Activated CD8-positive, alpha-beta memory T cell treated with anti-CD3 and anti-CD28 coated beads for 4 hours (primary cell): ENCODE results near the gene MED8.

ENCODE experiments used
- DNase-seq, 2 donors: peaks; one replicate each; pipeline ENCODE4 v3.0.0-alpha.2; 2020; ENCODE audit warnings: low read depth in 2 of 2

The MED8 gene

GRCh38 chr1:43389326-43390313, at the start of gene MED8, which contains the start of gene SZT2:
MED8 (minus strand) TSS chr1:43389800; CDS start chr1:43389764, 36 bp downstream.
SZT2 (plus strand) TSS chr1:43389899; CDS start chr1:43389969, 70 bp downstream.
- DNase-seq, result peak; percentile 87 to 88

- no peak for DNase-seq
These were observed 49.5 kb upstream of the MED8 start for GRCh38 chr1:43438953-43439581.

GRCh38 chr1:43438576-43438952, 49.0 kb upstream of the MED8 start:
- DNase-seq, result no peak

- no peak for DNase-seq
These were observed 48.4 kb upstream of the MED8 start for GRCh38 chr1:43438006-43438405.

GRCh38 chr1:43437031-43437973, 47.7 kb upstream of the MED8 start:
- DNase-seq, result no peak

- DNase-seq, result no peak
These were observed 46.8 kb upstream of the MED8 start for GRCh38 chr1:43436371-43436770.

- no peak for DNase-seq
These were observed 45.8 kb upstream of the MED8 start for GRCh38 chr1:43435146-43436145.

GRCh38 chr1:43434256-43434655, 44.7 kb upstream of the MED8 start:
- DNase-seq, result no peak

- DNase-seq, result no peak
These were observed 43.3 kb upstream of the MED8 start for GRCh38 chr1:43432907-43433306.

GRCh38 chr1:43432171-43432860, 42.7 kb upstream of the MED8 start:
- DNase-seq, result no peak

GRCh38 chr1:43431676-43432075, 42.1 kb upstream of the MED8 start:
- no peak for DNase-seq

- no peak for DNase-seq
These were observed 41.2 kb upstream of the MED8 start for GRCh38 chr1:43430831-43431230.

GRCh38 chr1:43427941-43428340, 38.3 kb upstream of the MED8 start:
- DNase-seq, result no peak

GRCh38 chr1:43427524-43427923, 37.9 kb upstream of the MED8 start:
- no peak for DNase-seq

GRCh38 chr1:43426221-43426620, 36.6 kb upstream of the MED8 start:
- no peak for DNase-seq

GRCh38 chr1:43425045-43425444, 35.4 kb upstream of the MED8 start:
- DNase-seq, result no peak

GRCh38 chr1:43423672-43424550, 34.3 kb upstream of the MED8 start:
- DNase-seq, result no peak

GRCh38 chr1:43422995-43423671, 33.5 kb upstream of the MED8 start:
- no peak for DNase-seq
